ENCODE measurements around the gene PHLPP1.

Gene PHLPP1

DNA sequence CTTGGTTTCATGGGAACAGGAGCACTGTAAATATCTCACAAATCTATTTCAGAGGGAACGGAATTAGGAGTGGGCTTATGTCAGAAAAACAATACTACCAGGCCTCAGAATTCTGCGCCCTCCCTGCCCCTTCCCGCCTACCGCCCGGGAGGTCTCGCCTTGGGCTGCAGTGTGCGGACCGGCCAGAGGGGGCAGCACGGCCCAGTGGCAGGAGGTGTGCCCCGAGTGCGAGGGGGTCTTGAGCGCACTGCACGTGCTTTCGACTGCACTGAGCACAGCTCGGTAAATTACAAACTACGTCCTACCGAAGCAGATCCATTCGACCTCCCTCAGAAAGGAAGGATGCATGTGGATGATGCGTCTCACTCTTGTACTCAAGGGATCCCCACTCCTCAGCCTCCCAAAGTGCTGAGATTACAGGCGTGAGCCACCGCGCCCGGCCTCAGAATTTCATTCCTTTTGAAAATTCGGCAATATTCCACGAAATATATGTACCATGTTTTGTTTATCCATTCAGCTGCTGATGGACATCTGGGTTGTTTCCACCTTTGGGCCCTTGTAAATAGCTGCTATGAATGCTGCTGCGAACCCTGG is 307.2 kb downstream of the PHLPP1 start:
- no peak for DNase-seq (ENCODE audit: insufficient read length, low spot score)
- TF ChIP-seq POLR2A (IDR thresholded peaks at IDR 0.05; ENCODE audit: low read depth, low read length): no peak
- FAIRE-seq: no peak

DNA sequence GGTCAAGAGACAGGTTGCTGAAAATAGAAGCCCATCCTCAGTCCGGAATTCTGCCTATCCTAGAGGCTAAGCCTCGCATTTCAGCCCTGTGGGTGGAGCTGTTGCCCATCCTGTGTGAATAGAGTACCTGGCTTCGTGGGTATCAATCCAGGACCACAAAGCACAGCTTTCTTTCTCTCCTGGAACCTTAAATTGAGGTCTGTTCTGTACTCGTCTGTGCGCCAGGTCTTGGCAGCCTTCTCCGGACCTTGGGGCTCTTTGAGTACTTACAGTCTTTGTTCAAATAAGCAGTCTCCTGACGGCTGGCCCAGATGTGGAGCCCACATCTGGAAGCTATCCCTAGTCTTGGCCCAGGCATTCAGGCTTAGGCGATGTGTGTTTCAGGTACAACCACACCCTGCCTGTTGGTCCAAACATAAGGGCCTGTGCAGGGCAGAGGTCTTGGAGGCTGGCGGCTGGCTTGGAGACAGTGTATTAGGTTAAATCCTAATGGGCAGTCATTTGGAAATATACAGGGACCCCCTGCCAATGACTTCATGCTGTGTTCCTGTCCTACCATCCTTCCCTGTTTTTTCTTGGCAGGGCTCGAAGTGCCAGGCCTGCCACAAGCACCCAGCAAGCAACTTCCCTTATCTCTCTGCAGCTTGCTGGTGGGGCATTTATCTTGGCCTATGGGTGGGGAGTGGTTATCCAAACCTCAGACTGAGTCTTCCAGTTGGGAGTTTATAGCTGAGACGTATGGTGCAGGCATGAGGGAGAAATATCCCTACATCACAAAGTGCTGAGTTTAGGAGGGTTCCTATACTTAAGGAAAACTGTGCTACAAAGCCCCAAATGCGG is 310.1 kb downstream of the PHLPP1 start:
- no peak for TF ChIP-seq POLR2A (IDR thresholded peaks at IDR 0.05; ENCODE audit: low read depth, low read length)
- DNase-seq (ENCODE audit: insufficient read length, low spot score) (no peak), FAIRE-seq (no peak)

DNA sequence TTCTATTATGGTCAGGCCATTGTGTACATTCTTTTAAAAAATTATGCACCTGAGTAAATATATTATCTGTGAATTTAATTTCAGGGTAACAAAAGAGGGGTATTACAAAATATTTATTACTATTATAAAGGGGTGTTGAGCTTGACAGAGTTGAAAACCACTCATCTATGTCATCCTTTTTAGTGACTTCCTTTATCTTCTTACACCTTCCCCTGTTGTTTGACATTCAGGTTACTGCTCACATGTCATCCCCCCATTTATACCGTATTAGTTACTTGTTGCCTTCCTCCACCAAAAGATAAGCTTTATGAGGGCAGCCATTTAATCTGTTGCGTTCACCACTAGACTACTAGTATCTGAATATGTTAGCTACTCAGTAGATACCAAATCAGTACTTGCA is 313.0 kb downstream of the PHLPP1 start:
- FAIRE-seq (no peak), DNase-seq (ENCODE audit: insufficient read length, low spot score) (no peak)
- no peak for TF ChIP-seq POLR2A (IDR thresholded peaks at IDR 0.05; ENCODE audit: low read depth, low read length)

All from H54 (cell line).